NCI-H524 treated with DMSO at 0.1 percent for 48 hours (cell line): Measurements from ENCODE around the gene GDI2.

Source experiments
- DNase-seq: peaks from one replicate; lab custom pipeline; 2025; lab: John Stamatoyannopoulos, UW

The GDI2 gene

DNA sequence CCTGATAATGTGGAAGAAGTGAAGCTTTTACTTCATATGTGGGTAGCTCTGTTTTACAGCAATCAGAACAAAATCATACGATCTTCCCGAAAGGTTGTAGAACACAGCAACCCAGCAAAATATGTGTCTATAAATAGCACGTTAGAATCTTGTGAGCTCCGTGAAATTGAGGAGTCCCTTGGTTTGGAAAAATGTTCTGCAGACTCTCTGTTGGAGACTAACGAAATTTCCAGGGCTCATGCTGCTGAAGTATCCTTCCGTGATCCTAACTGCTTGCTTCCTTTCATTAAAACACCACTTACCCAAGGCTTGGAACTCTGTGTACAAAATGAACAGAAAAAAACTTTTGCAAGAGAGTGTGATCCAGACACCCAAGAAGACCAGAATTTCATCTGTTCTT lies 71.1 kb downstream of the GDI2 start:
- no peak for DNase-seq

- DNase-seq: no peak
Observed at GRCh38 chr10:5741276-5741675, 72.0 kb downstream of the GDI2 start.

DNA sequence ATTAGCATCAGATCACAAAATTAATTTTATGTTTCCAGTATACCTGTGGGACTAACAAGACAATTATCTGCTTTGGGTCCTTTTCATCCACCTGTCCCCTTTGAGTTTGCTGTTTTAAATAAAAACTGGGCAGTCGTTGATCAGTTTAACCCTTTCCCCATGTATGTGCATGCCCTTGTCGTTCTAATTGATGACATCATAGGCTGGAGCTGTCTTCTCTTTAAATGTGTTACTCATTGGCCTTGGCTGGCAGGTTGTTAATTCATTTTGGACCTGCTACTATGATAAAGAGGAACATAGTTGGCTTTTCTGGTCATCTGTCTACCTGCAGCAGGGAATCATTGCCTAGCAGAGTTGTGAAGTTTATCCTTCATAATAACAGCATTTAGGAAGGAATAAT lies 74.8 kb downstream of the GDI2 start:
- DNase-seq: no peak

- DNase-seq: no peak
Observed at GRCh38 chr10:5737352-5737751, 75.9 kb downstream of the GDI2 start.

DNA sequence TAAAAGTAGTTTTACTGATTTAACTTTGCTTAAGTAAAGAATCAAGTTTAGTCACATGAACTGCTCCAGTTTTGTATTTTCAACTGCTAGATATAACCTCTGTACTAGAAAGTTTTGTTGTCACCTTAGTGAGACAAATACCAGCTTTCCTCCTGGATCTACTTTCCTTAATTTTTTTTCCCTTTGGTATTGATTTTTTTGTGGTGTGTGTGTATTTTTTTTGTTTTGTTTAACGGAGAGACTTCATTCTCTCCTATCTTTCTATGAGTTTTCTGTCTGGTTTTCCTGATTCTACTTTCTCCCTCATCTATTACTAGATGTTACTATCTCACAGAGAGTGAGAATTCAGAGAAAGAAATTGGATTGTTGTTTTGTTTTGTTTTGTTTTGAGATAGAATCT lies 76.6 kb downstream of the GDI2 start:
- DNase-seq: no peak

DNA sequence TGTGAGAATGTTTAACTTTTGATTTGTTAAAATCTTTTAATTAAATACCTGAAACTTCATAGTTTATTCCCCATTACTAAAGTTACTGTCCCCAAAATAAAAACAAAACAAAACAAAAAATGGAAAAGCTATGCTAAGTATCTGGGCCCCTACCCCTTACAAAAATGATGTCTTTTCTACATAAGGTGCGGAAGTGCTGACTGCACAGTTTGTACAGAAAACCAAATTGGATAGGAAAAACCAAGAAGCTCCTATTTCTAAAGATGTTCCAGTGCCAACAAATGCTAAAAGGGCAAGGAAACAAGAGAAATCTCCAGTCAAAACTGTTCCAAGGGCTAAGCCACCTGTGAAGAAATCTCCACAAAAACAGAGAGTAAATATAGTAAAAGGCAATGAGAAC lies 78.1 kb downstream of the GDI2 start:
- DNase-seq: no peak

DNA sequence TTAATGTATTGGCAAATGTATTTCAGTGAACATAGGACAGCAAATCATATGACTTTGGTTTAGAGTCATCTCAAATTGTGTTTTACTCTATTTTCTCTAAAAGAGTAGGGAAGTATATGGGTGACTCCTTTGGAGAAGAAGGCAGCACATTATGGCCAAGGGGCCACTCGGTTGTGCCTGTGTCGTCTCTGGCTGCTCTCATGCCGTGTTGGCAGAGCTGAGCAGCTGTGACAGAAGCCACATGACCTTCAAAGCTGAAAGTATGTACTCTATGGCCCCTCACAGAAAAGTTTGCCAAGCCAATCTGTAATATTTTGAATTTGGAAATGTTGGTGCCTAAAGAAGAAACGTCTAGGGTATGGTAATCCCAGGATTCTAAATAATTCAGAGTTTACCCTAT lies 81.1 kb downstream of the GDI2 start:
- no peak for DNase-seq

DNA sequence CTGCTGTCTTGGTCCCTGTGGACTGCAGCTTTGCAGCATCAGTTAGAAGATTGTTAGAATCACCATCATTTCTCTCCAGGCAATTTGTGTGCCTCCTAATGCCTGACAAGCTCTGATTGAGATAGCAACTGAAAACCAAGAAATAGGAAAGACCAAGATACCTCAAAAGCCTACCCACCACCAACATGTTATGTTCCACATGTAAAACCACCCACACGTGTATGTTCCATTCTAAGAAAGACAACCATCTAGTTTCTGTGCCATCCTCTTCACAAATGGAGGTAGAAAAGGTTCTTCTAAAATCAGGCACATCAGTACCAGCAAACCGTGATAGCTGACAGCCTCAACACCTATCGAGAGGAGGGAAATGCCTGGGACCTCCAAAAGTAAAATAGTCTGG lies 81.7 kb downstream of the GDI2 start:
- no peak for DNase-seq

GRCh38 chr10:5730766-5731165 lies 82.5 kb downstream of the GDI2 start:
- no peak for DNase-seq

GRCh38 chr10:5723692-5724091 lies 89.5 kb downstream of the GDI2 start:
- DNase-seq: no peak

DNA sequence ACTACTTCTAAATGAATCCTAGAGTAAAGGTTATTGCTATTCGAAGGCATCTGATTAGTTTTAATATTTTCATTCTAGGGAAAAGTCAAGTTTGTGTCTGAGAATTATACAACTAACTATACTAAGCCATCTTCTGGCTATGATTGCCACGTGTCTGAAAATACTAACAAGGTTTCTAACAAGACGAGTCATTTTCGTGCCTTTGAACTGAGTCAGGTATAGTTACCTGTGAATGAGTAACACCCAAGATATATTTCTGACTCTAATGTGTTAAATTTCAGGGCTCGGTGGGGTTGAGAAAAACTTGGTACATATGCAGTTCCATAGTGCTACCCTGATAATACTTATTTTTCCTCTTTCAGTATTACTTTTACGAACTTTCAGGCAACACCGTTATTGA lies 93.1 kb downstream of the GDI2 start:
- no peak for DNase-seq

- DNase-seq: no peak
Observed at GRCh38 chr10:5719546-5719945, 93.7 kb downstream of the GDI2 start.
